Mucosa of rectum (tissue), 2 donors: Measurements from ENCODE around the gene RIPOR3.

Experiments
- H3K27ac ChIP-seq, 2 donors: one replicate each; pipeline ENCODE4 v1.7.0; 2013; ENCODE audit warnings: inconsistent platforms in 2 of 2, low read depth in 2 of 2, low read length in 2 of 2
- H3K27me3 ChIP-seq, 2 donors: one replicate each; pipeline ENCODE4 v1.7.0; 2013; ENCODE audit warnings: low read length in 2 of 2; ENCODE audit not compliant: control insufficient read depth in 2 of 2, insufficient read depth in 2 of 2
- H3K36me3 ChIP-seq, 2 donors: one replicate each; pipeline ENCODE4 v1.7.0; 2013; ENCODE audit warnings: low read length in 2 of 2; ENCODE audit not compliant: control insufficient read depth in 2 of 2, insufficient read depth in 2 of 2
- H3K4me1 ChIP-seq, 2 donors: one replicate each; pipeline ENCODE4 v1.7.0; 2013; ENCODE audit warnings: low read length in 2 of 2, mild to moderate bottlenecking in 1 of 2; ENCODE audit not compliant: control insufficient read depth in 2 of 2, insufficient read depth in 2 of 2
- H3K4me3 ChIP-seq, 2 donors: one replicate each; pipeline ENCODE4 v1.7.0; 2013; ENCODE audit warnings: low read length in 2 of 2
- H3K9ac ChIP-seq, 2 donors: one replicate each; pipeline ENCODE4 v1.7.0; 2013; ENCODE audit warnings: low read length in 2 of 2, low read depth in 1 of 2, mild to moderate bottlenecking in 1 of 2
- H3K9me3 ChIP-seq, 2 donors: one replicate each; pipeline ENCODE4 v1.7.0; 2013; ENCODE audit warnings: low read length in 2 of 2; ENCODE audit not compliant: control insufficient read depth in 2 of 2
- donor health status: healthy.
- donor health status: Normal muscosa, but diverticular disease.

RIPOR3 gene

DNA sequence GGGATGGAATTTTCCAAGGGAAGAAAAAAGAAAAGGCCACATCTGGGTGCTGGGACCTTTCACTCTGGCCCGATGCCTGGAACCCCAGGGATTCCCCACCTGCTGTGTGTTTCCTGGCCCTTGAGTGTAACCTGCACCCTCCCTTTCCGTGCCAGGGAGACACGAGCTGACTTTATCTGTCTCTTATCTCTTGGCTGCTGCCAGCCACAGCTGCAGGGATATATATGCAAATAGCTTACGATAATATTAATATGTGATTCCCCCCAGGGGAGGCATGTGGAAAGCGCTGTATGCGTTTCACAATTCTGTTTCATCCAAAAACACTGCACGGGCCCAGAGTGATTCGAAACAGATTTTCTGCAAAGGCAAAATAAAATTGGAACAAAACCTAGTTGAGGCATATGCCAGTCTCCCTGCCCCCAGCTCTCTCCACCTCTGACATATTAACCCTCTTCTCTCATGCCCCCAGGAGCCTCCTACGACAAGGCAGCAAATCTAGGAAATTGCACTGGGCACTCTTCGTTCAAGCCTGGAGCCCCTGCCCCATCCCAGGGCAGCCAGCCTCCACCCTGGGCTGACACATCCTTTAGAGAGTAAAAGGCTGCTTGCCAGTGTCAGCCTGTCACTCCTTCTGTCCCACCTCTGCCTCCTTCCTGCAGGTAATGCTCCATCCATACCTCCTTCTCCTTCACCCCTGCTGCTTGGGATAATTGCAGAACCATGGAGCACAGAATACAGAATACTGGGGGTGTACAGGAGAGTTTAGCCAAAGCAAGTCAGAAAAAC lies 1.3 kb downstream of the RIPOR3 start:
- H3K9me3 ChIP-seq, result no peaks in the 10 kb centered on the region
- peak overlapping the region; percentile 42 to 60 for H3K4me3 ChIP-seq
- H3K27ac ChIP-seq, result peak overlapping the region in 1 of 2 donors; percentile 38
- peaks cover 15 to 18% of the 10 kb centered on the region in 2 donors for H3K27me3 ChIP-seq
- H3K4me1 ChIP-seq, result no peaks in the 10 kb centered on the region
- H3K9ac ChIP-seq, result peak overlapping the region in 1 of 2 donors; percentile 17
- H3K36me3 ChIP-seq, result no peaks in the 10 kb centered on the region

DNA sequence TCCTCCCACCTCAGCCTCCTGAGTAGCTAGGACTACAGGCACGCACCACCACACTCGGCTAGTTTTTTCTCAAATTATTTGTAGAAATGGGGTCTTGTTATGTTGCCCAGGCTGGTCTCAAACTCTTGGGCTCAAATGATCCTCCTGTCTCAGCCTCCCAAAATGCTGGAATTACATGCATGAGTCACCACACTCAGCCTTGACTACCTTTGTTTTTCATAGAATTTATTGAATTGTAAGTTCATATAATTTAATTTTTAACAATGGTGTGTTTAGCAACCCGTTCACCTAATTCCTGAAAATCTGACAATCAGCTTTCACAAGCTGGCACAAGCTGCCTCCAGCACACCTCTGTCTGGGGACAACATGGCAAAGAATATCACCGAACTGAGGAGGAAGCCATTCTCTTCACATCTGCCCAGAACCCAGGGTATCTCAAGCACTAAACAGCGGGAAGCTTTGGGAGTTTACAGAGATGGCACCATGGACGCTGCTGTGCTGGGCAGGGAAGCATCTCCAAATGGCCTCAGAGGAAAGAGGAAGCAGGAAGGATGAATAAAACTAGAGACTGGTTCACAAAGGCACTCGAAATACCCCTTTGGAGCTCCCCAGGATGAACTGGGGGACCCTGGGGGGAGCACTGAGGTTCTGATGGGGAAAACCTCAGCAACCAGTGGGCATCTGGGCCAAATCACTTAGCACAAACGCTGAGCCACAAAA lies 2.9 kb downstream of the RIPOR3 start:
- H3K36me3 ChIP-seq, result no peaks in the 10 kb centered on the region

DNA sequence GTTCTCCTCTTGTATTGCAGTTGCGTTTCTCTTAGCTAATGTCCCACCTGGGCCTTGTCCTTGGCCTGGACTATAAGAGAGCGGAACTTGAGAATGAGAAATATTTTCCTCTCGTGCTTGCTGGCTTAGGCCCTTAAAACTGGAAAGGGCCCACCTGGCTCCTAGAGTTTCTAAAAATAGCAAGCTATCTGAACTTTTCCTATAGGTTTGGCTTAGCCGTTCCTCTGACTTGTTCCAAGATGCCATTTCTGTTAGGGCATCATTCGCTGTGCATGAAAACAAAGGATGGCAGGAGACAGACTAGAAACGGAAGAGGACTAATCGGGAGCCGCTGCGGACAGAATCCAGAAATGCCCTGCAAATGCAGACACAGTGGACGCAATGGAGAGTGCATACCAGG lies 4.5 kb downstream of the RIPOR3 start:
- H3K4me3 ChIP-seq, result no peak overlapping the region
- H3K27ac ChIP-seq, result no peak overlapping the region
- H3K36me3 ChIP-seq, result no peaks in the 10 kb centered on the region
- peaks cover 12% of the 10 kb centered on the region in 2 donors for H3K27me3 ChIP-seq
- H3K4me1 ChIP-seq, result peaks cover 0 to 2% of the 10 kb centered on the region in 2 donors
- H3K9ac ChIP-seq, result no peak overlapping the region
- H3K9me3 ChIP-seq, result no peaks in the 10 kb centered on the region

More for the DNA sequence above, 2.9 kb downstream of the RIPOR3 start:
- Histone ChIP-seq H3K4me3 (no peak overlapping the region), H3K9ac (no peak overlapping the region), H3K4me1 (no peaks in the 10 kb centered on the region), H3K9me3 (no peaks in the 10 kb centered on the region), H3K27ac (no peak overlapping the region), H3K27me3 (peaks cover 15 to 18% of the 10 kb centered on the region in 2 donors)

DNA sequence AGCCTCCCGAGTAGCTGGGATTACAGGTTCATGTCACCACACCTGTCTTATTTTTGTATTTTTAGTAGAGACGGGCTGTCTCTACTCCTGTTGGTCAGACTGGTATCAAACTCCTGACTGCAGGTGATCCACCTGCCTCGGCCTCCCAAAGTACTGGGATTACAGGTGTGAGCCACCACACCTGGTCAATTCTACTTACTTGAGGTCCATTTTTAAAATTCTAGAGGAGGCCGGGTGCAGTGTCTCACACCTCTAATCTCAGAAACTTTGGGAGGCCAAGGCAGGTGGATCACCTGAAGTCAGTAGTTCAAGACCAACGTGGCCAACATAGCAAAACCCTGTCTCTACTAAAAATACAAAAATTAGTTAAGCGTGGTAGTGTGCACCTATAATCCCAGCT lies 7.8 kb downstream of the RIPOR3 start:
- Histone ChIP-seq H3K4me3 (no peak overlapping the region), H3K27ac (no peak overlapping the region), H3K9ac (no peak overlapping the region), H3K9me3 (no peaks in the 10 kb centered on the region), H3K36me3 (no peaks in the 10 kb centered on the region), H3K4me1 (peaks cover 0 to 3% of the 10 kb centered on the region in 2 donors), H3K27me3 (no peaks in the 10 kb centered on the region)

DNA sequence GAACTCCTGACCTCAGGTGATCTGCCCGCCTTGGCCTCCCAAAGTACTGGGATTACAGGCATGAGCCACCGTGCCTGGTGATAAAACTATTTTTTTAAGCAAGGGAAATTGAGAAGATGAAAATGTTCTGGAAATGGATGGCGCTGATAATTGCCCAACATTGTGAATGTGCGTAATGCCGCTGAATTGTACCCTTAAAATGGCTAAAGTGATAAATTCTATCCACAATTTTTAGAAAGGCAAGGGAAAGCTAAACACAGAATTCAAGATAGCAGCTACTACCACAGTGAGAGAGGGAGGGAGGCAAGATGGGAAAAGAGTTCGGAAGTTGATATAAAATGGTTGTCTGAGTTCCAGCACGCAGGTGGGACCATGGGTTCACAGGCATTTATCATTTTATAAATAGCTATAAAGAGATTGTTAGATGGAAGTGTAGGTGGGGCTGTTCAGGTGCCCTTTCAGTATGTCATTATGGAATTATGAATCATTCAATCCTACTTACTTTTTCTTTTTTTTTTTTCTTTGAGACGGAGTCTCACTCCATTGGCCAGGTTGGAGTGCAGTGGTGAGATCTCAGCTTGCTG lies 8.3 kb downstream of the RIPOR3 start:
- Histone ChIP-seq H3K27me3 (no peaks in the 10 kb centered on the region), H3K9me3 (no peaks in the 10 kb centered on the region), H3K4me1 (peaks cover 0 to 7% of the 10 kb centered on the region in 2 donors), H3K9ac (no peak overlapping the region), H3K4me3 (no peak overlapping the region), H3K36me3 (no peaks in the 10 kb centered on the region), H3K27ac (no peak overlapping the region)

DNA sequence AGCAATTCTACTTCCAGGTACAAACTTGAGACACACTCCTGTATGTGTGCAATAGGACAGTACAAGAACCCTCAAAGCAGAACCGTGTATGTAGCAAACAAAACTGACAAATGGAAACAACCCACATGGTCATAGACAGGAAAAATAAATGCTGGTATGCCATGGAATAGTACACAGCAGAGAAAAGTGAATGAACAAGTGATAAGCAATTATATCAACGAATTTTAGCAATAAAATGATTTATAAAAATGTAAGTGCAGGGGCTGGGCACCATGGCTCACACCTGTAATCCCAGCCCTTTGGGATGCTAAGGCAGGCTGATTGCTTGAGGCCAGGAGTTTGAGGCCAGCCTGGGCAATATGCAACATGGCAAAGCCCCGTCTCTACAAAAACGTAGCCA lies 9.3 kb downstream of the RIPOR3 start:
- Histone ChIP-seq H3K4me3 (no peak overlapping the region), H3K36me3 (no peaks in the 10 kb centered on the region), H3K27ac (no peak overlapping the region), H3K27me3 (no peaks in the 10 kb centered on the region), H3K9me3 (no peaks in the 10 kb centered on the region), H3K4me1 (peaks cover 0 to 7% of the 10 kb centered on the region in 2 donors), H3K9ac (no peak overlapping the region)

DNA sequence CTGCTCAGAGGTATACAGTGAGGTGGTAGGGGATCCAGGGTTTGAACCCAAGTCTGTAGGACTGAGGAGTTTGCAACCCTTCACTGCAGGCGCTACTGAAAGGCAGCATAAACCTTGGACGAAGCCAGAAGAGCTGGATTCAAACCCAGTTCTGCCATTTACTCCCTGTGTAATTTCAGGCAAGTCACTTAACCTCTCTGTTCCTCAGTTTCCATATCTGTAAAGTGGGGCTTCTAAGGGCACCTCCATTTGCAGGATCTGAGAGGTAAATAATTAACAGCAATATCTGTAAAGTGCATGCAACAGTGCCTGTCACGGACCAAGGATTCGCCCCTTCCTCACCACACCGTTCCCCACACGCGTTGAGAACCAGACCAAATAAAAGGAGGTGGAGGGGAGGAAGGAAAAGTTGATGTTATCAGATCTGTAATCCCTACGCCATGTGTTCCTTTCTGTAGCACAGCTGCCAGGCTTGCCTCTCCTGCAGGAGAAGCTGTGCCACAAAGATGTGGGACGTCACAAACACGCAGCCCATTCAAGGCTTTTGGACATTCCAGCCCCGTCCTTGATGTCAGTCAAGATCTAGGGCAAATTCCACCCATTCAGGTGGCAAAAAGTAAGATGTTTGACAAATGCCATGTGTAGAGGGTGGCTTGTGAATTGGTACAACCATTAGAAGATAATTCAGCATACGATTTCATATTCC lies 9.8 kb downstream of the RIPOR3 start:
- Histone ChIP-seq H3K27me3 (no peaks in the 10 kb centered on the region), H3K27ac (no peak overlapping the region), H3K36me3 (no peaks in the 10 kb centered on the region), H3K4me3 (no peak overlapping the region), H3K4me1 (peaks cover 0 to 7% of the 10 kb centered on the region in 2 donors), H3K9me3 (no peaks in the 10 kb centered on the region), H3K9ac (no peak overlapping the region)

DNA sequence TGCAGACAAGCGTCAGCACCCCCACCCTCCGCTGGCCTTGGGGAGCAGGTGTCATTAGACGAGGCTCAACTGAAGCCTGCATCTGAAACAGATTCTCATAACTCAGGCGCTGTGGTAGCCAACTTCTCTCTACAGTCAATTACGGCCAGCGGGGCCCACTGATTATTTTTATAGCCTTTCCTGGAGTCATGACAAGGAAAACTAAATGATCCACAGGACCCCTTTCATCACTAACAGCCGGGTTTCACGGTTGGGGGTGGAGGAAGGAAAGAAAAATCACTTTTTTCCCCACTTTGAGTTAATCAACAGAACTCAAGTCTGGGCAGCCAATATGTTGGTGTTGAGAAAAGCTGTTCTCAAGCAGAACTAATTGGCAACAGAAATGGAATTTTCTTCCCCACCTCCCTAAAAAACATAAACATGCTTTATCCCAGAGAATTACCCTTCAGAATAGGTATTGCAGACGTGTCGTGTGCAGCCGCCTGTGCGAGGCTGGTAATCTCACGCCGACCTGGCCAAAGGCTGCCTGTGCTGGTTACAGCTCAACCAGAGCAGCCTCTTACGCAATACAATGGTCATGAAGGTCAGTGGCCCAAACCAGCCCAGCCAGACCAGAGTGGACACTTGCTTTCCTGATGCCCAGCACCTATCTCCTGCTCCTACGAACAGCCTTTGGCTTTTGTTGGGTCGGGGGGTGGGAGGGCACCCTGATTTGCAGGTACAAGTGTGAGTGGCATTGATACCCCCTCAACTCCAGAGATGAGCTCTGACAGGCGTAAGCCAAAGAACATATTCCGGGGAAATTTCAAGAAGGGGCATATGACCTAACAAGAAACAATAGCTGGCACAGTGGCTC lies 11.0 kb downstream of the RIPOR3 start:
- no peak overlapping the region for H3K9ac ChIP-seq
- H3K4me1 ChIP-seq, result peaks cover 0 to 7% of the 10 kb centered on the region in 2 donors
- no peaks in the 10 kb centered on the region for H3K27me3 ChIP-seq
- H3K9me3 ChIP-seq, result no peaks in the 10 kb centered on the region
- H3K36me3 ChIP-seq, result no peaks in the 10 kb centered on the region
- H3K27ac ChIP-seq, result no peak overlapping the region
- no peak overlapping the region for H3K4me3 ChIP-seq

DNA sequence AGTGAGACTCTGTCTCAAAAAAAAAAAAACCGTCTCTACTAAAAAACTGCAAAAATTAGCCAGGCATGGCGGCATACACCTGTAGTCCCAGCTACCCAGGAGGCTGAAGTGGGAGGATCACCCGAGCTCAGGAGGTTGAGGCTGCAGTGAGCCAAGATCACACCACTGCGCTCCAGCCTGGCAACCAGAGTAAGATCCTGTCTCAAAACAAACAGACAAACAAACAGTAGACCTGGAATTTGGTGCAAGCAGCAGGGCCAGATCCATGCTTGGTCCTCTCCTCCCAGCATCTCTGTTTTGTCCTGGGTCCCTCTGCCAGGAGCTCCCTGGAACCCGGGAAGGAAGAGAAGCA lies 11.6 kb downstream of the RIPOR3 start:
- Histone ChIP-seq H3K27me3 (no peaks in the 10 kb centered on the region), H3K27ac (no peak overlapping the region)

More for the DNA sequence above, 11.6 kb downstream of the RIPOR3 start:
- Histone ChIP-seq H3K9ac (no peak overlapping the region), H3K4me3 (no peak overlapping the region), H3K4me1 (peaks cover 0 to 7% of the 10 kb centered on the region in 2 donors), H3K9me3 (no peaks in the 10 kb centered on the region), H3K36me3 (no peaks in the 10 kb centered on the region)
